Panc1 (cell line): ENCODE data around the gene SLCO2A1. TPM values are rescaled to one million over a fixed set of nuclear protein-coding genes. Genes with fewer than 3 reads are reported as not detected.

Source experiments
- ATAC-seq: fragments of 200-7000 bp; cut with Tn5 transposase; 2 replicates; pipeline ENCODE4 v1.9.1; 2020; ENCODE audit warnings: mild to moderate bottlenecking, moderate library complexity
- BruUV-seq: library from RNA; stranded (reverse); fragments of 400-500 nt; replicated peaks from 2 replicates; lab custom pipeline; 2021; lab: Mats Ljungman, UMichigan
- CTCF ChIA-PET: fragments of 300-600 bp; sonication (Branson Sonifier 250); formaldehyde crosslinking; loops from one replicate; lab custom pipeline; 2022; ENCODE audit warnings: antibody characterized with exemption; lab: Charles Lee
- POLR2A ChIA-PET: fragments of 300-600 bp; sonication (Branson Sonifier 250); formaldehyde crosslinking; loops from one replicate; lab custom pipeline; 2022; ENCODE audit warnings: antibody characterized with exemption; lab: Charles Lee
- DNase-seq: peaks from one replicate; pipeline ENCODE4 v3.0.0-alpha.2; 2010; ENCODE audit warnings: low read depth, low spot score
- H3K27ac ChIP-seq: 2 replicates; pipeline ENCODE4 v1.5.1; 2011; ENCODE audit warnings: mild to moderate bottlenecking, low read length, inconsistent platforms
- H3K27me3 ChIP-seq: fragments of 200-500 bp; sonication (Bioruptor generic); 2 replicates; pipeline ENCODE4 v1.6.0; 2014; ENCODE audit warnings: low read length, inconsistent platforms; ENCODE audit not compliant: control insufficient read depth, insufficient read depth
- H3K36me3 ChIP-seq: fragments of 200-500 bp; sonication (Bioruptor generic); 2 replicates; pipeline ENCODE4 v1.5.1; 2014; ENCODE audit warnings: inconsistent platforms, mild to moderate bottlenecking, low read length, moderate library complexity; ENCODE audit not compliant: control insufficient read depth, insufficient read depth
- H3K4me1 ChIP-seq: 2 replicates; pipeline ENCODE4 v1.5.1; 2011; ENCODE audit warnings: inconsistent platforms, mild to moderate bottlenecking, low read length, moderate library complexity; ENCODE audit not compliant: control insufficient read depth, insufficient read depth
- H3K4me3 ChIP-seq, 2 experiments: 2 replicates each; pipeline ENCODE4 v1.5.1; 2011 to 2012; ENCODE audit warnings: low read depth in 2 of 2, low read length in 2 of 2, mild to moderate bottlenecking in 2 of 2, inconsistent platforms in 1 of 2, moderate library complexity in 1 of 2
- H3K9me3 ChIP-seq: fragments of 200-500 bp; sonication (Bioruptor generic); 2 replicates; pipeline ENCODE4 v1.5.1; 2014; ENCODE audit warnings: low read depth, mild to moderate bottlenecking, inconsistent platforms, low read length, moderate library complexity; ENCODE audit not compliant: control insufficient read depth, insufficient read depth
- CTCF ChIP-seq: fragments of 450-650 bp; IDR thresholded peaks from 2 replicates; pipeline ENCODE4 v1.5.1; 2017; ENCODE audit warnings: mild to moderate bottlenecking
- POLR2AphosphoS5 ChIP-seq: IDR thresholded peaks from 2 replicates; pipeline ENCODE4 v1.6.1; 2012; ENCODE audit warnings: mild to moderate bottlenecking, low read depth, low read length, moderate library complexity
- SIN3A ChIP-seq: IDR thresholded peaks from 2 replicates; pipeline ENCODE4 v1.6.1; 2012; ENCODE audit warnings: low read depth, mild to moderate bottlenecking, low read length, moderate library complexity, borderline replicate concordance; ENCODE audit not compliant: insufficient read depth
- TCF7L2 ChIP-seq: IDR thresholded peaks from 2 replicates; pipeline ENCODE4 v1.6.1; 2011; ENCODE audit warnings: mild to moderate bottlenecking, low read depth, low read length, inconsistent platforms
- in situ Hi-C: cut with HindIII; loops from 2 replicates; pipeline ENCODE4 v1.10.0; 2016; ENCODE audit warnings: low sequenced_read_pairs, low pct_unique_long_range_greater_than_20kb
- intact Hi-C: fragments of 100-400 bp; cut with micrococcal nuclease; formaldehyde crosslinking; loops from one replicate; pipeline ENCODE4 v1.10.0; 2022; ENCODE audit not compliant: unreplicated experiment
- total RNA-seq: library from RNA; stranded (reverse); gene quantifications from one replicate; pipeline ENCODE4 v1.2.1, GENCODE V29; 2021; ENCODE audit not compliant: unreplicated experiment
- TF ChIP-seq, protein P1 (sequence below), 2 experiments: IDR thresholded peaks; 2 replicates each; pipeline ENCODE4 v1.6.1; 2011 to 2012; ENCODE audit warnings: low read depth in 2 of 2, control low read depth in 1 of 2, low read length in 1 of 2, mild to moderate bottlenecking in 1 of 2, moderate library complexity in 1 of 2; ENCODE audit not compliant: insufficient read depth in 1 of 2

The SLCO2A1 gene
- total RNA-seq, 1 experiment from 2014 or later = 0.62 TPM

GRCh38 chr3:134057006-134057653, 27.4 kb upstream of the SLCO2A1 start:
- TF ChIP-seq, protein P1, sequence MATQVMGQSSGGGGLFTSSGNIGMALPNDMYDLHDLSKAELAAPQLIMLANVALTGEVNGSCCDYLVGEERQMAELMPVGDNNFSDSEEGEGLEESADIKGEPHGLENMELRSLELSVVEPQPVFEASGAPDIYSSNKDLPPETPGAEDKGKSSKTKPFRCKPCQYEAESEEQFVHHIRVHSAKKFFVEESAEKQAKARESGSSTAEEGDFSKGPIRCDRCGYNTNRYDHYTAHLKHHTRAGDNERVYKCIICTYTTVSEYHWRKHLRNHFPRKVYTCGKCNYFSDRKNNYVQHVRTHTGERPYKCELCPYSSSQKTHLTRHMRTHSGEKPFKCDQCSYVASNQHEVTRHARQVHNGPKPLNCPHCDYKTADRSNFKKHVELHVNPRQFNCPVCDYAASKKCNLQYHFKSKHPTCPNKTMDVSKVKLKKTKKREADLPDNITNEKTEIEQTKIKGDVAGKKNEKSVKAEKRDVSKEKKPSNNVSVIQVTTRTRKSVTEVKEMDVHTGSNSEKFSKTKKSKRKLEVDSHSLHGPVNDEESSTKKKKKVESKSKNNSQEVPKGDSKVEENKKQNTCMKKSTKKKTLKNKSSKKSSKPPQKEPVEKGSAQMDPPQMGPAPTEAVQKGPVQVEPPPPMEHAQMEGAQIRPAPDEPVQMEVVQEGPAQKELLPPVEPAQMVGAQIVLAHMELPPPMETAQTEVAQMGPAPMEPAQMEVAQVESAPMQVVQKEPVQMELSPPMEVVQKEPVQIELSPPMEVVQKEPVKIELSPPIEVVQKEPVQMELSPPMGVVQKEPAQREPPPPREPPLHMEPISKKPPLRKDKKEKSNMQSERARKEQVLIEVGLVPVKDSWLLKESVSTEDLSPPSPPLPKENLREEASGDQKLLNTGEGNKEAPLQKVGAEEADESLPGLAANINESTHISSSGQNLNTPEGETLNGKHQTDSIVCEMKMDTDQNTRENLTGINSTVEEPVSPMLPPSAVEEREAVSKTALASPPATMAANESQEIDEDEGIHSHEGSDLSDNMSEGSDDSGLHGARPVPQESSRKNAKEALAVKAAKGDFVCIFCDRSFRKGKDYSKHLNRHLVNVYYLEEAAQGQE (IDR thresholded peaks at IDR 0.05; ENCODE audit: insufficient read depth in 1 of 2, low read depth in 2 of 2, low read length in 1 of 2) = no peak
- TF ChIP-seq POLR2AphosphoS5 = no peak
- TF ChIP-seq CTCF = no peak
- no peak for TF ChIP-seq TCF7L2
- no peak for TF ChIP-seq SIN3A
- intact Hi-C loops = no loop called here
- DNase-seq = no peak
- Histone ChIP-seq H3K36me3 (no peaks in the 10 kb centered on the region), H3K27me3 (no peaks in the 10 kb centered on the region), H3K4me1 (peaks cover 11% of the 10 kb centered on the region; the same call in 1 of the 2 replicates), H3K27ac (no peak overlapping the region), H3K4me3 (no peak overlapping the region), H3K9me3 (no peaks in the 10 kb centered on the region)
- ChIA-PET POLR2A (interaction anchor here (0.5 kb wide), 1 partner anchor 133 kb away, joined by 12 read pairs; no protein-coding TSS in a partner anchor), CTCF (no interaction called here)
- no TSS peak for BruUV-seq
- peak; percentile 32; the same call in 1 of the 2 replicates for ATAC-seq
- in situ Hi-C loops = no loop called here

DNA sequence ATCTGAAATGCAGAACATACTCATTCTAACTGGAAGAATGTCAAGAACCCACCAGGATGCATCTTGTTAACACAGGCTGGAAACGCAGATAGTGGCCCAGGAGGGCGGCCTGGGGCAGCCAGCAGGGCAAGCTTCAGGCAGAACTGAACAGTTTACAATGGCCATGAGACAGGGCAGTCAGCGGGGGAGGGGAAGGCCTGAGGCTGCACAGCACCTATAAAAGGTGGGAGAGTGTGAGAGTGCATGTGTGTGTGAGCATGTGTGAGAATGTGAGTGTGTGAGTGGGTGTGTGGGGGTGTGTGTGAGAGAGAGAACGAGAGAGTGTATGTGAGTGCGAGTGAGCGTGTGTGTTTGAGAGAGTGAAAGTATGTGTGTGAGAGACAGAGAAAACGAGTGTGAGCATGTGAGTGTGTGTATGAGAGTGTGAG, 26.8 kb upstream of the SLCO2A1 start:
- H3K36me3 ChIP-seq = no peaks in the 10 kb centered on the region
- in situ Hi-C loops = no loop called here
- TF ChIP-seq CTCF (no peak), TCF7L2 (no peak), SIN3A (no peak), POLR2AphosphoS5 (no peak)
- TF ChIP-seq, protein P1 (IDR thresholded peaks at IDR 0.05; ENCODE audit: insufficient read depth in 1 of 2, low read depth in 2 of 2, low read length in 1 of 2) = no peak
- peaks cover 11% of the 10 kb centered on the region; the same call in 1 of the 2 replicates for H3K4me1 ChIP-seq
- H3K27me3 ChIP-seq = no peaks in the 10 kb centered on the region
- no peak overlapping the region for H3K27ac ChIP-seq
- intact Hi-C loops = no loop called here
- no TSS peak for BruUV-seq
- H3K9me3 ChIP-seq = no peaks in the 10 kb centered on the region
- ChIA-PET POLR2A (interaction anchor here (0.5 kb wide), 1 partner anchor 133 kb away, joined by 12 read pairs; no protein-coding TSS in a partner anchor), CTCF (no interaction called here)
- no peak overlapping the region for H3K4me3 ChIP-seq
- DNase-seq (no peak), ATAC-seq (no peak; the same call in 1 of the 2 replicates)
